IMR-90 (cell line): ENCODE data around the gene ADGRA1. TPM values are rescaled to one million over a fixed set of nuclear protein-coding genes. Genes with fewer than 3 reads are reported as not detected.

Source experiments
- ATAC-seq: fragments of 200-7000 bp; cut with Tn5 transposase; 2 replicates; pipeline ENCODE4 v1.9.1; 2020; ENCODE audit warnings: low read depth, mild to moderate bottlenecking, moderate library complexity
- BruUV-seq: library from RNA; stranded (reverse); fragments of 400-500 nt; replicated peaks from 2 replicates; lab custom pipeline; 2021; lab: Mats Ljungman, UMichigan
- CTCF ChIA-PET: fragments of 300-600 bp; formaldehyde crosslinking; extraction: SDS; loops from one replicate; lab custom pipeline; 2021; ENCODE audit warnings: antibody characterized with exemption; lab: Yijun Ruan, JAX
- POLR2A ChIA-PET: fragments of 300-600 bp; sonication (Branson Sonifier 250); formaldehyde crosslinking; loops from one replicate; lab custom pipeline; 2022; ENCODE audit warnings: antibody characterized with exemption; ENCODE audit not compliant: unreplicated experiment; lab: Charles Lee
- DNase-seq: peaks from one replicate; pipeline ENCODE4 v3.0.0; 2013
- H2AFZ ChIP-seq: replicated peaks from 2 replicates; pipeline ENCODE3; 2013; ENCODE audit warnings: low read length, mild to moderate bottlenecking; ENCODE audit not compliant: poor library complexity
- H2AK5ac ChIP-seq: 2 replicates; pipeline ENCODE4 v1.6.1; 2013; ENCODE audit warnings: low read depth, low read length, inconsistent platforms
- H2AK9ac ChIP-seq: replicated peaks from 2 replicates; pipeline ENCODE3; 2013; ENCODE audit warnings: mild to moderate bottlenecking, low read depth, low read length, moderate library complexity; ENCODE audit not compliant: poor library complexity
- H2BK120ac ChIP-seq: 2 replicates; pipeline ENCODE4 v1.6.1; 2013; ENCODE audit warnings: low read depth, low read length, inconsistent platforms
- H2BK15ac ChIP-seq: 3 replicates; pipeline ENCODE4 v1.6.1; 2013; ENCODE audit warnings: low read depth, low read length, inconsistent platforms
- H2BK20ac ChIP-seq: 2 replicates; pipeline ENCODE4 v1.6.1; 2013; ENCODE audit warnings: low read depth, mild to moderate bottlenecking, inconsistent platforms, low read length, moderate library complexity
- H2BK5ac ChIP-seq: 2 replicates; pipeline ENCODE4 v1.6.1; 2013; ENCODE audit warnings: mild to moderate bottlenecking, low read depth, low read length, inconsistent platforms; ENCODE audit not compliant: poor library complexity, severe bottlenecking
- H3K14ac ChIP-seq: replicated peaks from 2 replicates; pipeline ENCODE4 v1.6.1; 2013; ENCODE audit warnings: low read depth, low read length, inconsistent platforms
- H3K18ac ChIP-seq: 2 replicates; pipeline ENCODE4 v1.6.1; 2013; ENCODE audit warnings: low read depth, low read length, control low read depth
- H3K23ac ChIP-seq: 2 replicates; pipeline ENCODE4 v1.6.1; 2013; ENCODE audit warnings: low read depth, low read length, inconsistent platforms
- H3K27ac ChIP-seq: 2 replicates; pipeline ENCODE4 v1.5.1; 2013; ENCODE audit warnings: mild to moderate bottlenecking, control low read depth, low read length; ENCODE audit not compliant: insufficient read depth
- H3K27me3 ChIP-seq: 2 replicates; pipeline ENCODE4 v1.6.1; 2013; ENCODE audit warnings: low read length; ENCODE audit not compliant: control insufficient read depth, insufficient read depth
- H3K36me3 ChIP-seq: 2 replicates; pipeline ENCODE4 v1.6.1; 2013; ENCODE audit warnings: low read length, mixed read lengths; ENCODE audit not compliant: control insufficient read depth, insufficient read depth
- H3K4ac ChIP-seq: 2 replicates; pipeline ENCODE4 v1.6.1; 2013; ENCODE audit warnings: low read depth, low read length, inconsistent platforms
- H3K4me1 ChIP-seq: 2 replicates; pipeline ENCODE4 v1.6.1; 2013; ENCODE audit warnings: low read length, mixed read lengths; ENCODE audit not compliant: control insufficient read depth, insufficient read depth
- H3K4me2 ChIP-seq: 2 replicates; pipeline ENCODE4 v1.6.1; 2013; ENCODE audit warnings: low read depth, mild to moderate bottlenecking, control low read depth, low read length, moderate library complexity
- H3K4me3 ChIP-seq: 2 replicates; pipeline ENCODE4 v1.5.1; 2013; ENCODE audit warnings: low read depth, mild to moderate bottlenecking, control low read depth, low read length, moderate library complexity; ENCODE audit not compliant: insufficient read depth
- H3K56ac ChIP-seq: 2 replicates; pipeline ENCODE4 v1.6.1; 2013; ENCODE audit warnings: low read length, inconsistent platforms; ENCODE audit not compliant: insufficient read depth; ENCODE audit errors: extremely low read depth
- H3K79me1 ChIP-seq, 2 experiments: 2 replicates each; pipeline ENCODE4 v1.6.1; 2013; ENCODE audit warnings: low read length in 2 of 2, inconsistent platforms in 1 of 2, low read depth in 1 of 2
- H3K9ac ChIP-seq: 2 replicates; pipeline ENCODE4 v1.6.1; 2013; ENCODE audit warnings: low read depth, low read length, control low read depth
- H3K9me1 ChIP-seq: 2 replicates; pipeline ENCODE4 v1.6.1; 2013; ENCODE audit warnings: low read length, inconsistent platforms; ENCODE audit not compliant: insufficient read depth
- H3K9me3 ChIP-seq: 2 replicates; pipeline ENCODE4 v1.6.1; 2013; ENCODE audit warnings: low read length; ENCODE audit not compliant: control insufficient read depth, insufficient read depth
- H4K20me1 ChIP-seq: 2 replicates; pipeline ENCODE4 v1.6.1; 2013; ENCODE audit warnings: low read length, inconsistent platforms; ENCODE audit not compliant: insufficient read depth
- H4K5ac ChIP-seq: 2 replicates; pipeline ENCODE4 v1.6.1; 2013; ENCODE audit warnings: mild to moderate bottlenecking, low read depth, low read length, control low read depth
- H4K8ac ChIP-seq, 2 experiments: 2 replicates each; pipeline ENCODE4 v1.6.1; 2013; ENCODE audit warnings: low read depth in 2 of 2, low read length in 2 of 2, control low read depth in 1 of 2, inconsistent platforms in 1 of 2
- H4K91ac ChIP-seq: 2 replicates; pipeline ENCODE4 v1.6.1; 2013; ENCODE audit warnings: low read depth, low read length, inconsistent platforms; ENCODE audit not compliant: insufficient read depth
- BHLHE40 ChIP-seq: fragments of 150-350 bp; IDR thresholded peaks from 2 replicates; pipeline ENCODE4 v1.6.1; 2016; ENCODE audit warnings: mild to moderate bottlenecking, low read depth, low read length
- CEBPB ChIP-seq: IDR thresholded peaks from 2 replicates; pipeline ENCODE4 v1.6.1; 2012; ENCODE audit warnings: low read depth, low read length, improper control_type of control experiment
- CTCF ChIP-seq: conservative IDR thresholded peaks from 2 replicates; pipeline ENCODE4 v1.5.1; 2012; ENCODE audit warnings: mild to moderate bottlenecking, low read depth, low read length, improper control_type of control experiment
- ELK1 ChIP-seq: fragments of 150-350 bp; IDR thresholded peaks from 2 replicates; pipeline ENCODE4 v1.6.1; 2016; ENCODE audit warnings: low read depth, mild to moderate bottlenecking, low read length, moderate library complexity, borderline replicate concordance
- FOS ChIP-seq: fragments of 150-350 bp; IDR thresholded peaks from 2 replicates; pipeline ENCODE4 v1.6.1; 2016; ENCODE audit warnings: low read depth, low read length
- MAFK ChIP-seq: IDR thresholded peaks from 2 replicates; pipeline ENCODE4 v1.6.1; 2012; ENCODE audit warnings: low read depth, low read length, improper control_type of control experiment
- MXI1 ChIP-seq: IDR thresholded peaks from 2 replicates; pipeline ENCODE4 v1.6.1; 2012; ENCODE audit warnings: low read depth, mild to moderate bottlenecking, low read length, moderate library complexity, borderline replicate concordance
- NFE2L2 ChIP-seq: fragments of 150-350 bp; IDR thresholded peaks from 2 replicates; pipeline ENCODE4 v1.6.1; 2016; ENCODE audit warnings: low read depth, mild to moderate bottlenecking, low read length
- RAD21 ChIP-seq: IDR thresholded peaks from 2 replicates; pipeline ENCODE4 v1.6.1; 2012; ENCODE audit warnings: low read length, improper control_type of control experiment
- RCOR1 ChIP-seq: IDR thresholded peaks from 2 replicates; pipeline ENCODE4 v1.6.1; 2012; ENCODE audit warnings: mild to moderate bottlenecking, low read length, improper control_type of control experiment; ENCODE audit not compliant: insufficient replicate concordance
- RFX5 ChIP-seq: IDR thresholded peaks from 2 replicates; pipeline ENCODE4 v1.8.0; 2012; ENCODE audit warnings: low read depth, mild to moderate bottlenecking, low read length, moderate library complexity
- USF2 ChIP-seq: fragments of 150-350 bp; IDR thresholded peaks from 2 replicates; pipeline ENCODE4 v1.6.1; 2017; ENCODE audit warnings: mild to moderate bottlenecking, antibody characterized with exemption, low read length, low read depth
- WGBS, 2 experiments: methylation state at CpG; one replicate each; pipeline versions ENCODE4 v1.1.5 to v1.1.7; 2013; ENCODE audit warnings: missing lambda C conversion rate in 2 of 2; ENCODE audit not compliant: insufficient read length in 1 of 2; ENCODE audit errors: extremely low coverage in 2 of 2; 5-methylcytosine and 5-hydroxymethylcytosine counted together
- dilution Hi-C: fragments of 300-500 bp; cut with HindIII; formaldehyde crosslinking; loops from one replicate; pipeline ENCODE4 v1.14.3; 2018; ENCODE audit warnings: low sequenced_read_pairs; ENCODE audit not compliant: unreplicated experiment
- in situ Hi-C: fragments of 300-500 bp; cut with MboI; formaldehyde crosslinking; loops from 3 replicates; pipeline ENCODE4 v1.14.3; 2019; ENCODE audit warnings: low sequenced_read_pairs, inconsistent platforms, mixed read lengths
- intact Hi-C: fragments of 100-400 bp; cut with micrococcal nuclease; formaldehyde crosslinking; loops from 2 replicates; pipeline ENCODE4 v1.10.0; 2022
- polyA plus RNA-seq, 3 experiments: library from polyadenylated mRNA; depleted of rRNA; stranded (reverse); fragments of >200 nt; gene quantifications; 2 replicates each; pipeline ENCODE4 v1.2.3, GENCODE V29; 2012; ENCODE audit warnings: low replicate concordance in 1 of 3
- total RNA-seq: library from RNA; depleted of rRNA; stranded (reverse); fragments of >200 nt; gene quantifications from 2 replicates; pipeline ENCODE4 v1.2.3, GENCODE V29; 2012

Gene ADGRA1
- total and polyA plus RNA-seq, 2 of the 4 experiments (the other 2 are of a cell fraction), result not detected

- Histone ChIP-seq H3K9me3 (no peaks in the 10 kb centered on the region; the same call in 1 of the 2 replicates), H3K4me1 (no peaks in the 10 kb centered on the region), H2AK5ac (no peak overlapping the region), H4K20me1 (no peaks in the 10 kb centered on the region), H3K18ac (no peak overlapping the region), H3K9me1 (no peaks in the 10 kb centered on the region), H3K23ac (no peak overlapping the region), H3K4ac (no peak overlapping the region), H3K79me1 (no peaks in the 10 kb centered on the region), H3K27me3 (peaks cover 24% of the 10 kb centered on the region; the same call in 1 of the 2 replicates), H3K4me2 (no peak overlapping the region), H3K27ac (no peak overlapping the region), H2BK15ac (no peak overlapping the region), H2AK9ac (no peak overlapping the region), H3K9ac (no peak overlapping the region), H2BK120ac (no peak overlapping the region), H3K14ac (no peak overlapping the region), H4K5ac (no peak overlapping the region), H3K4me3 (no peak overlapping the region), H2BK20ac (no peak overlapping the region), H2BK5ac (no peak overlapping the region), H2AFZ (no peak overlapping the region), H3K36me3 (no peaks in the 10 kb centered on the region), H3K56ac (no peak overlapping the region), H4K8ac (no peak overlapping the region), H4K91ac (no peak overlapping the region)
- no CpG with 5 or more reads among the region's 30 CpGs for WGBS, 2 experiments
- ATAC-seq, result no peak
- POLR2A ChIA-PET, result no interaction called here
- dilution Hi-C loops (no loop called here), in situ Hi-C loops (no loop called here), intact Hi-C loops (no loop called here)
- TF ChIP-seq MXI1, result no peak
- no peak for TF ChIP-seq RCOR1
- TF ChIP-seq RAD21, result no peak
- TF ChIP-seq RFX5, result no peak
- no peak for TF ChIP-seq USF2
- no peak for TF ChIP-seq BHLHE40
- TF ChIP-seq FOS, result no peak
- no peak for TF ChIP-seq CTCF
- no peak for TF ChIP-seq CEBPB
- no peak for TF ChIP-seq MAFK
- no peak for TF ChIP-seq ELK1
- no peak for TF ChIP-seq NFE2L2
- no peak for DNase-seq
- CTCF ChIA-PET, result no interaction called here
- BruUV-seq, result no TSS peak
Observed at GRCh38 chr10:133083422-133084100, 4.2 kb upstream of the ADGRA1 start.
